Putamen (tissue), 1 donor: ENCODE measurements around the gene SQSTM1.
A peak's percentile ranks its signal among the peaks of the same experiment; 100 is the strongest.
"Not testable (repeated sequence)": the region's sequence is repeated elsewhere in the genome, so short reads cannot be mapped to it uniquely, and the experiment has no call there.

Source experiments
- DNase-seq: peaks from one replicate; pipeline ENCODE4 v3.0.0-alpha.2; 2016; ENCODE audit warnings: low spot score

The SQSTM1 gene

GRCh38 chr5:179858586-179859427, 38.1 kb downstream of the SQSTM1 start, which contains the start of gene MRNIP:
Gene MRNIP, minus strand, starts transcription at chr5:179858817. Its CDS starts 21 bp downstream, at chr5:179858796.
- peak; percentile 96 for DNase-seq

- no peak for DNase-seq
These were observed 39.6 kb downstream of the SQSTM1 start for GRCh38 chr5:179860301-179860700.

GRCh38 chr5:179862296-179862695, 41.6 kb downstream of the SQSTM1 start:
- no peak for DNase-seq

DNA sequence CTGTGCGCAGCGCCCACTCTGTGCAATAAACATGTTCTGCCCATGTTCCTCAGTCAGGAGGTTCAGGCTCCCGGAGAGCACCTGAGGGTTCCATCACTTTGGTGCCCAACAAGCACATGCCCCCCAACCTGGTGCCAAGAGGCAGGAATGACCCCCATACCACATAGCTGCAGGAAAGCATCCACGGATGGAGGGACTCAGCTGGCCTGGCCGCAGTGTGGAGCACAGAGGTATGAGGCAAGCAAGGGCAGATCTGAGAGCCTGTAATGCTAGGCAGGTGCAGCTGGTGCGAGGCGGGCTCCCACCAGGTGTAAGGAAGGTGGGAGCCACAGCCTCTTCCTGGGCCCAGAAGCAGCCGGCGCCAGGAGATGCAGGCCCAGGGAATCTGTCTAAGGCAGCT, 42.2 kb downstream of the SQSTM1 start:
- DNase-seq = no peak

DNA sequence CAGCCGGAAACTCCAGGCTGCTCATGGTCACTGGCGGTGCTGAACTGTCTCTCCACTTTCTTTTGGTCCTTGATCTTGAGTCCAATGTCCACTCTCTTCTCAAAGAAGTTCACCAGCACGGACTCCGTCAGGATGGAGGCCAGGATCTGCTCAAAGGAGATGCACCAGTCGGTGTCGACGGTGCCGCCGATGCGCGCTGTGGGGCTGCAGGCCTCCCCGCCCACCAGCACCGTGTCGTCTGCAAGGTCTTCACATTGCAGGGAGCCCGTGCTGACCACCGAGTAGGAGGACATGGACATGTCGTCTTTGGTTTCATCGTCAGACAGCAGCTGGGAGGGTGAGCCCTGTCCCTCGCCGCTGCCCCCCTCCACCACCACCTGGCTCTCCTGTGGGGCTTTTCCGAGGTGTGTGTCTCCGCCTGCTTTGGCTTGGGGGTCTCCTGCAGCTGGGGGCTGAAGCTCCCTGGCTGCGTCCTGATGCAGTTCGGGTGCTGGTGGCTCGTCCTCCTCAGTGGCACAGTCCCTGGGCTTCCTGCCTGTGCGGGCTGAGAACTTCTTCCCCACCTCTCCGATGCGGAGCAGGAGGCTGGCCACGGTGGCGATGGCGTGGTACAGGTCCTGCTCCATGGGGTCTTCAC, 42.9 kb downstream of the SQSTM1 start:
- DNase-seq = no peak

- no peak for DNase-seq
These were observed 44.0 kb downstream of the SQSTM1 start for GRCh38 chr5:179864686-179865085.

GRCh38 chr5:179865491-179866240, 45.0 kb downstream of the SQSTM1 start:
- peak; percentile 42 for DNase-seq

GRCh38 chr5:179866241-179867078, 45.8 kb downstream of the SQSTM1 start:
- DNase-seq = peak; percentile 11

DNA sequence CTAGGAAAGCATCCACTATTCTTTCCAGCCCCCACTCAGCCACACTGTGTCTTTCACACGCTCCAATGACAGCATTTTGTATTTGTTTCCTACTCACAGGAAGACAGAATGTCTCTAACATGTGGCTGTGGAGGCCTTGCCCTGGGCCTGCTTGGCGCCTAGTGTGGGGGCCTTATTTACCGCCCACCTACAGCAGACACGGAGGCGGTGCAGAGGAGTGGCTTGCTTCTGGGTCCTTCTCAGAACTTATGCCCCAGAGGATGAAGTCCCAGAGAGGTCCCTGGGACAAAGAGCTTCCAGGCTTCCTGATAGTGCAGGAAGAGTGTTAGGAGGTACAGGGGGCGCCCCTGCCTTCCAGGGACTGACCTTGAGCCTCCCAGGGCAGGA, 46.4 kb downstream of the SQSTM1 start:
- no peak for DNase-seq

GRCh38 chr5:179867476-179867875, 46.8 kb downstream of the SQSTM1 start:
- no peak for DNase-seq

DNA sequence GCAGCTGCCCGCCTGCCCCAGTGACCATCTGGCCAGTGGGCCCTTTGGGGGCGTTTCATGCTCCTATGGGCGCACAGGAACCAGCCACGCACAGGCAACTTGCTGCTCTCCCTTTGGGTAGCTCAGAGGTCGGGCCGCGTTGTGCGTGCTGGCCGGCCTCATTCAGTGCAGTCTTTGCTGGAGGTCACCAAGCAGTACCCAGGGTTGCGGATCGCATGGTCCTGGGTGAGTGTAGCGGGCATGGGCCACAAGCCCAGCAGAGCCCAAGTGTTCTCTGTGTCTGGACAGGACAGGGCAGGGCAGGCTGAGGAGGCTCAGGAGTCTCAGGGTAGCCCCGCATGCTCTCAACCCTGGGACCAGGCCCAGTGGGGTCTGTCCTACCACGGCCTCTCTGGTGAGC, 47.8 kb downstream of the SQSTM1 start:
- DNase-seq = no peak

GRCh38 chr5:179869101-179869500, 48.4 kb downstream of the SQSTM1 start:
- DNase-seq = no peak

DNA sequence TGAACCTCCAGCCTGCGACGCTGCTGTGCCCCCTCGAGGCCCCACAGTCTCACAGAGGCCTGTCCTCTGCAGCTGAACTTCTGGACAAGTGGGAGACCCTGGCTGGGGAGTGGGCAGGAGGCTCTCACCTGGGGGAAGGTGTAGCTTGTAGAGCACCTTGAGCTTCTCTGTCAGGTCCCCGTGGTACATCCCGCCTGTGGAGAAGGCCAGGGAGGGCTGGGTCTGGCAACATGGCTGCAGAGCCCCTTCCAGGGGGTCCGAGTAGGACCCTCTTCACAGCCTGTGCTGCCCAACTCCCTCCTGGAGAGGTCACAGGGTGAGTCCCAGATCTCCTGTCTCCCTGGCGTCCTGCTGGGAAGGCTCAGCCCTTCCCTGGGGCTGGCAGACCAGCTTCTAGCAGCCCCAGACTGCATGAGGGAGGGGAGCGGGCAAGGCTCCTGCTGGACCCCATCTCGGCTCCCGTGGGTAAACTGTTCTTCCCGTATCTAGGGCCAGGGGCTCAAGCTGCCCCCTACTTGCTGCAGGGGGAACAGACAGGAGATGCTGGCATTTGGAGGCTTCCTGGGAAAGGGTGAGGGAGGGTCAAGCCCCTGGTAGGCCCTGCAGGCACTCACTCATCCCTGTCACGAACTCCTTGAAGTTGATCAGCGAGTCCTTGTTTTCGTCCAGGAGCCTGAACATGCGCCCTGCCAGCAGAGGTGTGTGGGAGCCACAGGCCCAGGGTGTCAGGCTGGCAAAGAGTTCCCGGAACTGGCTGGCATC, 49.1 kb downstream of the SQSTM1 start:
- DNase-seq = no peak

GRCh38 chr5:179870403-179870903, 49.7 kb downstream of the SQSTM1 start:
- peak; percentile 28 for DNase-seq

- DNase-seq = no peak
These were observed 50.2 kb downstream of the SQSTM1 start for GRCh38 chr5:179870952-179871351.

GRCh38 chr5:179871533-179871932, 50.8 kb downstream of the SQSTM1 start:
- not testable (repeated sequence) for DNase-seq

- no peak for DNase-seq
These were observed 51.5 kb downstream of the SQSTM1 start for GRCh38 chr5:179872055-179872827.

DNA sequence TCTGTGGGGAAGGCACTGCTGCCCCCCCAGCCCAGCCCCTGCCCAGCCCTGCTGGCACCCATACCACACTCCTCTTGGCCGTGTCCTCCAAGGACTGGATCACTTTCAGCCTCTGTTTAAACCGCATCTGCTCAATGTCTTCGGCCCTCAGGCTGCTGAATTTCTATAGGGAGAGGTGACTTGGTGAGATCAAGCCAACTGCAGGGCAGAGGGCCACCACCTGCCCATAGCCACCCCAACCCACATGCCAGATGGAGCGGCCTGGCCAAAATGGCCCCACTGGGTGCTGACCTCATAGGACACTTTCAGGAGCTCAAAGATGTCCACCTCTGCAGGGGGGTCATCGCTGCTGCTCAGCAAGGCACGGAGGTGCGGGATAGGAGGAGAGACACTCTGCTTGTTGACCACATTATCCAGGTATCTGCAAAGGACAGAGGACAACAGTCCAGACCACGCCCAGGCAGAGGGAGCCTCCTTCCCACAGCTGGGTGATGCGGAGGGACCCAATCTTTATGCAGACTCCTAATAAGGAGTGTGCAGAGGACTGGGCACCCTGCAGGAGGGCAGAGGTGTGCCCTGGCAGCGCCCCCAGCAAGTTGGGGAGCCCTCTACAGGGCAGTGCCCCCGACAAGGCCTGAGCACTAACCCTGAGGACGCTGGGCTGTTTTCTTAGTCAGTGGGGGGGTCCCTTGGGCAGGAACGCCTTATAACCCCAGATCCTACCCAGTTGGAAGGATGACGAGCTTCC, 52.3 kb downstream of the SQSTM1 start:
- DNase-seq = no peak

- no peak for DNase-seq
These were observed 52.9 kb downstream of the SQSTM1 start for GRCh38 chr5:179873588-179874110.
